DOHH2 (cell line): Measurements from ENCODE around the gene BMPER.

ENCODE experiments used
- EZH2phosphoT487 ChIP-seq: fragments of 200-600 bp; sonication (generic); IDR thresholded peaks from 2 replicates; pipeline ENCODE4 v1.6.1; 2017; ENCODE audit warnings: borderline replicate concordance, mild to moderate bottlenecking, antibody characterized with exemption, low read length, moderate library complexity, mixed read lengths
- TF ChIP-seq, protein P1 (sequence below): fragments of 200-600 bp; sonication (generic); IDR thresholded peaks from one replicate; pipeline ENCODE4 v1.5.1; 2014; ENCODE audit warnings: antibody characterized with exemption, mild to moderate bottlenecking, low read depth, low read length; ENCODE audit not compliant: poor library complexity, severe bottlenecking

DNA sequence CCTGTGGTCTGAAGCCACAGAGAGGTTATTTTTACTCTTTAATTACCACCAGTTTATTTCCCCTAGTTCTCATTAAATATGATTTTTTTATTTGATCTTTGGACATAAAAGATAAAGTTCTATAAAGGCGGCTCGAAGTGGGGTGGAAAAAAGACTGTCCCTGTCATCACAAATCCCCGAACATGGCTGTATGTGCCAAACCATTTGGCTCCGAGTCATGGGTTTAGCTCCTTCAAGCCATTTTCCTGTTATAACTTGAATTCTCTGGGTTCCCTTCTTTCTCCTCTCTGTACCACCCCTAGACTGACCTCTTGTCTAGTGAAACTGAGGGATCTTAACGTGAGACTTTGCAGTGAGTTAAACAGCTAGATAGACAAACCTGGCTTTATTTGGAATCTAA is 181.6 kb downstream of the BMPER start:
- TF ChIP-seq, protein P1, sequence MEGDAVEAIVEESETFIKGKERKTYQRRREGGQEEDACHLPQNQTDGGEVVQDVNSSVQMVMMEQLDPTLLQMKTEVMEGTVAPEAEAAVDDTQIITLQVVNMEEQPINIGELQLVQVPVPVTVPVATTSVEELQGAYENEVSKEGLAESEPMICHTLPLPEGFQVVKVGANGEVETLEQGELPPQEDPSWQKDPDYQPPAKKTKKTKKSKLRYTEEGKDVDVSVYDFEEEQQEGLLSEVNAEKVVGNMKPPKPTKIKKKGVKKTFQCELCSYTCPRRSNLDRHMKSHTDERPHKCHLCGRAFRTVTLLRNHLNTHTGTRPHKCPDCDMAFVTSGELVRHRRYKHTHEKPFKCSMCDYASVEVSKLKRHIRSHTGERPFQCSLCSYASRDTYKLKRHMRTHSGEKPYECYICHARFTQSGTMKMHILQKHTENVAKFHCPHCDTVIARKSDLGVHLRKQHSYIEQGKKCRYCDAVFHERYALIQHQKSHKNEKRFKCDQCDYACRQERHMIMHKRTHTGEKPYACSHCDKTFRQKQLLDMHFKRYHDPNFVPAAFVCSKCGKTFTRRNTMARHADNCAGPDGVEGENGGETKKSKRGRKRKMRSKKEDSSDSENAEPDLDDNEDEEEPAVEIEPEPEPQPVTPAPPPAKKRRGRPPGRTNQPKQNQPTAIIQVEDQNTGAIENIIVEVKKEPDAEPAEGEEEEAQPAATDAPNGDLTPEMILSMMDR: no peak
- no peak for TF ChIP-seq EZH2phosphoT487
